ENCODE measurements around the gene PAX5.

DNA sequence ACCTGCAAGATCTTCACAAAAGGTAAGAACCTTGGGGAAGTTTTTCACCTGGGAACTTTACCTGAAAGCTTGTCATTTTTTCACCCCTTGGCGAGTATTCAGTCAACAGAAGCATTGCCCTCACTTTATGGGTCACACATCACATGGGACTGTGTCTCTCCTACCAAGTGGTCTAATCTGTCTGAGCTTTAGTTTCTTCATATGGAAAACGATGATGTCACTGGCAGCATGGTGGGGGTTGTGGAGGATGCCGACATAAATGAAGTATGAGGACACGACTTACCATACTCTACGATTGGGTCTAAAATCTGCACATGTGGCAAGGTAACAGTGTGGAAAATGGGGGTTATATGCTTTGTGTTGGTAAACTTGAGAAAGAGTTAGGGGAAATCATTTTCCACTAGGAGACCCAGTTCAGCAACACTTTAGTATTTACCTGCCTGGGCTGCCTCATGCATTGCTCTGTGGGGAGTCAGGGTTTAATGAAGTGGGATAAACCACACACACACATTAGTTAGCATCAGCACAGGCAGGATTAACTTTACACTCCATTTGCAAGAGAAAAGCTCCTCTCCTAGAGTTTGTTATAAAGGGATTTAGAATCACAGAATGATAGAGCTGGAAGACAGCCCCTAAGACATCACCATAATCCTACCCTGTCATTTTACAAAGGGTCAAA, 19.8 kb upstream of the PAX5 start:
- TF ChIP-seq EZH2phosphoT487 (IDR thresholded peaks at IDR 0.05; ENCODE audit: insufficient read depth, low read depth) (no peak), EZH2 (IDR thresholded peaks at IDR 0.05; ENCODE audit: insufficient read depth, poor library complexity, severe bottlenecking) (no peak)
